ENCODE results near the gene DDR1. TPM values are rescaled to one million over a fixed set of nuclear protein-coding genes. Genes with fewer than 3 reads are reported as not detected.
"Not testable (repeated sequence)": the region's sequence is repeated elsewhere in the genome, so short reads cannot be mapped to it uniquely, and the experiment has no call there.

Gene DDR1
- total RNA-seq, 4 donors from 2014 or later, result 9.9 to 77.3 (median 48.7) TPM

- TF ChIP-seq CTCF (IDR thresholded peaks at IDR 0.05), result no peak
- ATAC-seq (ENCODE audit: low FRiP score), result peak; percentile 99
- DNase-seq (ENCODE audit: low spot score), result peak; percentile 81
These were observed 23.7 kb downstream of the DDR1 start, which contains the start of gene GTF2H4 for GRCh38 chr6:30907758-30908591. Gene GTF2H4 (plus strand): TSS chr6:30908207.

DNA sequence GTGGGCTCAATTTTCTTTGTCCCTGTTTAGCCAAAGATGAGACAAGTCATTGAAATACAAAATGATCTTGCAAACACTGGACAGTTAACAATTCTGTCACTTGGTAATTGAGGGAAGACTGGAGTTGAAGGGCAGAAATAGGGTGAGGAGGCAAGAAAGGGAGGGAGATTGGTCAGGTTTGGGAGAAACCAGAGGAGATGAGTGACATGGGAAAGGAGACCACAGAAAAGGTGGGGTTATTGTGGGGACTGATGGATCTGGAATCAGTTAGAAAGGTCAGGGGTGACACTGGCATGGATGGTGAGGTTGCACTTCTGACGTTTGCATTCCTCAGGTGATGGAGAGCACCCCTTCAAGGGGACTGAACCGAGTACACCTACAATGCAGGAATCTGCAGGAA lies 24.4 kb downstream of the DDR1 start:
- no peak for DNase-seq (ENCODE audit: low spot score)
- TF ChIP-seq CTCF (IDR thresholded peaks at IDR 0.05), result no peak
- ATAC-seq (ENCODE audit: low FRiP score), result no peak

- ATAC-seq (ENCODE audit: low FRiP score); DNase-seq (ENCODE audit: low spot score): not testable (repeated sequence)
These were observed 26.2 kb downstream of the DDR1 start for GRCh38 chr6:30910473-30910872.

DNA sequence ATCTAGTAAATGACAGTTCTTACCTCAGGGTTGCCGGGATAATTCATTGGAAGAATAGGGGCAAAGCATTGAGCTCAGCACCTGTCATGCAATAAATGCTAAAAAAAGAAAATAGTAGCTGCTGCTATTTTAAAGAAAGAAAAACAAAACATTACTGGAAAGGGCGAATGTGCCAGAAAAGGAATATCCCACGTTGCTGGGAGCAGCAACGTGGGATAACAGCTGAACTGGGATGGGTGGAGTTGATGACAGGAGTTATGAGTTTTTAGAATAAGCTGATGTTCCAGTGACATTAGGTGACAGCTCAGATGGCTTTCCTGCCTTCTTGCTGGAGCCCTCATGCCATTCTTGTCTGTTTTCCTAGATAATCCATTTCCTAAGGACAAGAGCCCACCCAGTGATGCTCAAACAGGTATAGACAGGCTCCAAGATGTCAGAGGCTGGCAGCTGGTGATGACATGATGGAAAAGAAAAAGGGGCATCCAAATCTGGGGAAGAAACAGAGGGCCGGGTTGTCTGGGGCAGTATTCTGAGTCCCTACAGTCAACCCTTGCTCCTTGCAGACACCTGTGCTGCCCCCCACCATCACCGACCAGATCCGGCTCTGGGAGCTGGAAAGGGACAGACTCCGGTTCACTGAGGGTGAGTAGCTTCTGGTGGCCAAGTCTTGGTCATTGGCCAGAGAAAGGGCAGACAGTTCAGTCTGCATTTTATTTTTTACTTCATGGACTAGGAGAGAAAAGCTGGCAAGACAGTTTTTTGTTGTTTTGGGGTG lies 28.6 kb downstream of the DDR1 start:
- no peak for TF ChIP-seq CTCF (IDR thresholded peaks at IDR 0.05)
- ATAC-seq (ENCODE audit: low FRiP score) (no peak), DNase-seq (ENCODE audit: low spot score) (no peak)

- ATAC-seq (ENCODE audit: low FRiP score) (no peak), DNase-seq (ENCODE audit: low spot score) (no peak)
- no peak for TF ChIP-seq CTCF (IDR thresholded peaks at IDR 0.05)
These were observed 29.4 kb downstream of the DDR1 start for GRCh38 chr6:30913721-30914075.

GRCh38 chr6:30914076-30914853 lies 29.9 kb downstream of the DDR1 start, which contains the start of gene VARS2:
Gene VARS2 (plus strand): TSS chr6:30914238. CDS start chr6:30914837, 599 bp downstream.
- no peak for TF ChIP-seq CTCF (IDR thresholded peaks at IDR 0.05)
- DNase-seq (ENCODE audit: low spot score), result peak; percentile 58

More at GRCh38 chr6:30914076-30914853, 29.9 kb downstream of the DDR1 start, which contains the start of gene VARS2:
- peak; percentile 95 for ATAC-seq (ENCODE audit: low FRiP score)
